Trophoblast cell (in vitro differentiated cells and primary cell): ENCODE results near the gene COX6A2.

Source experiments
- DNase-seq, 2 donors: peaks; one replicate each; pipeline ENCODE4 v3.0.0-alpha.2; 2016
- H2AFZ ChIP-seq: 2 replicates; pipeline ENCODE4 v1.6.1; 2013; ENCODE audit warnings: low read length, moderate library complexity, mild to moderate bottlenecking; ENCODE audit not compliant: insufficient read depth, poor library complexity
- H2AK5ac ChIP-seq: 2 replicates; pipeline ENCODE4 v1.6.1; 2013; ENCODE audit warnings: mild to moderate bottlenecking, low read length
- H2BK120ac ChIP-seq: 2 replicates; pipeline ENCODE4 v1.6.1; 2013; ENCODE audit warnings: low read length, mild to moderate bottlenecking, moderate library complexity; ENCODE audit not compliant: insufficient read depth, poor library complexity
- H2BK12ac ChIP-seq: 2 replicates; pipeline ENCODE4 v1.6.1; 2013; ENCODE audit warnings: mild to moderate bottlenecking, low read length, moderate library complexity
- H2BK5ac ChIP-seq: 2 replicates; pipeline ENCODE4 v1.6.1; 2013; ENCODE audit warnings: low read length, low read depth, moderate library complexity, mild to moderate bottlenecking; ENCODE audit not compliant: poor library complexity
- H3K14ac ChIP-seq: 2 replicates; pipeline ENCODE4 v1.6.1; 2013; ENCODE audit warnings: mild to moderate bottlenecking, low read length
- H3K18ac ChIP-seq: 2 replicates; pipeline ENCODE4 v1.6.1; 2013; ENCODE audit warnings: mild to moderate bottlenecking, low read length
- H3K23ac ChIP-seq: 2 replicates; pipeline ENCODE4 v1.6.1; 2013; ENCODE audit warnings: low read length
- H3K27ac ChIP-seq: 2 replicates; pipeline ENCODE4 v1.5.1; 2013; ENCODE audit warnings: low read depth, mild to moderate bottlenecking, inconsistent platforms, low read length, moderate library complexity
- H3K27me3 ChIP-seq: 2 replicates; pipeline ENCODE4 v1.6.1; 2013; ENCODE audit warnings: inconsistent platforms, mild to moderate bottlenecking, low read length, moderate library complexity; ENCODE audit not compliant: insufficient read depth
- H3K36me3 ChIP-seq, 2 experiments: 1 replicate in 1 of 2; 2 replicates in 1 of 2; pipeline ENCODE4 v1.6.1; 2013; ENCODE audit warnings: low read length in 2 of 2, mild to moderate bottlenecking in 2 of 2, moderate library complexity in 1 of 2; ENCODE audit not compliant: insufficient read depth in 2 of 2, control insufficient read depth in 1 of 2
- H3K4ac ChIP-seq: 2 replicates; pipeline ENCODE4 v1.6.1; 2013; ENCODE audit warnings: low read depth, mild to moderate bottlenecking, low read length, moderate library complexity
- H3K4me1 ChIP-seq, 2 experiments: 1 replicate in 1 of 2; 2 replicates in 1 of 2; pipeline ENCODE4 v1.6.1; 2013; ENCODE audit warnings: low read length in 2 of 2, mild to moderate bottlenecking in 2 of 2, moderate library complexity in 1 of 2; ENCODE audit not compliant: insufficient read depth in 2 of 2, control insufficient read depth in 1 of 2
- H3K4me2 ChIP-seq: 2 replicates; pipeline ENCODE4 v1.6.1; 2013; ENCODE audit warnings: inconsistent platforms, mild to moderate bottlenecking, low read length, moderate library complexity
- H3K4me3 ChIP-seq: 2 replicates; pipeline ENCODE4 v1.5.1; 2013; ENCODE audit warnings: mild to moderate bottlenecking, low read depth, low read length, inconsistent platforms
- H3K79me1 ChIP-seq: one replicate; pipeline ENCODE4 v1.6.1; 2013; ENCODE audit warnings: low read length
- H3K79me2 ChIP-seq: 2 replicates; pipeline ENCODE4 v1.6.1; 2013; ENCODE audit warnings: low read length, mild to moderate bottlenecking; ENCODE audit not compliant: control insufficient read depth, insufficient read depth, poor library complexity
- H3K9ac ChIP-seq: 2 replicates; pipeline ENCODE4 v1.6.1; 2013; ENCODE audit warnings: mild to moderate bottlenecking, low read length
- H3K9me3 ChIP-seq: 2 replicates; pipeline ENCODE4 v1.6.1; 2013; ENCODE audit warnings: low read depth, mild to moderate bottlenecking, control low read depth, inconsistent platforms, low read length; ENCODE audit not compliant: insufficient read depth
- H4K12ac ChIP-seq: 2 replicates; pipeline ENCODE4 v1.6.1; 2013; ENCODE audit warnings: low read depth, mild to moderate bottlenecking, low read length, moderate library complexity
- H4K8ac ChIP-seq: 2 replicates; pipeline ENCODE4 v1.6.1; 2013; ENCODE audit warnings: low read depth, mild to moderate bottlenecking, low read length, moderate library complexity
- H4K91ac ChIP-seq: one replicate; pipeline ENCODE4 v1.6.1; 2013; ENCODE audit warnings: low read depth, mild to moderate bottlenecking, low read length, moderate library complexity
- whole genome bisulfite sequencing: extraction: QIAGEN DNeasy Blood & Tissue Kit; methylation state at CpG from one replicate; pipeline ENCODE4 v1.1.7; 2013; ENCODE audit warnings: missing lambda C conversion rate; ENCODE audit not compliant: insufficient read length, insufficient coverage; ENCODE audit errors: extremely low coverage; 5-methylcytosine and 5-hydroxymethylcytosine counted together

The COX6A2 gene

GRCh38 chr16:31474773-31475738 is 46.9 kb upstream of the COX6A2 start:
- Histone ChIP-seq H3K9me3 (peaks cover 5% of the 10 kb centered on the region), H3K4ac (no peak overlapping the region), H4K91ac (no peak overlapping the region), H3K4me2 (no peak overlapping the region), H2BK5ac (no peak overlapping the region), H3K14ac (no peak overlapping the region), H3K23ac (no peak overlapping the region), H3K9ac (no peak overlapping the region), H3K27ac (no peak overlapping the region), H3K18ac (no peak overlapping the region), H2BK12ac (no peak overlapping the region), H3K27me3 (peaks cover 10% of the 10 kb centered on the region), H4K8ac (no peak overlapping the region), H3K4me1 (peaks cover 17 to 20% of the 10 kb centered on the region in 2 experiments), H2AFZ (no peak overlapping the region), H3K4me3 (no peak overlapping the region), H3K79me1 (peaks cover 17% of the 10 kb centered on the region), H3K79me2 (peaks cover 12% of the 10 kb centered on the region), H4K12ac (no peak overlapping the region), H3K36me3 (peaks cover 20 to 22% of the 10 kb centered on the region in 2 experiments), H2AK5ac (no peak overlapping the region), H2BK120ac (no peak overlapping the region)
- DNase-seq, result no peak
- WGBS, result no CpG with 5 or more reads among the region's 12 CpGs

GRCh38 chr16:31474173-31474714 is 46.1 kb upstream of the COX6A2 start:
- Histone ChIP-seq H4K12ac (no peak overlapping the region), H3K4me3 (peak overlapping the region; percentile 1), H3K9me3 (peaks cover 5% of the 10 kb centered on the region), H3K79me1 (peaks cover 17% of the 10 kb centered on the region), H3K4ac (no peak overlapping the region), H3K4me2 (no peak overlapping the region), H2BK120ac (no peak overlapping the region), H2BK12ac (no peak overlapping the region), H2BK5ac (no peak overlapping the region), H3K27ac (no peak overlapping the region), H3K18ac (no peak overlapping the region), H4K8ac (no peak overlapping the region), H3K23ac (no peak overlapping the region), H3K36me3 (peaks cover 20 to 22% of the 10 kb centered on the region in 2 experiments), H3K14ac (no peak overlapping the region), H3K9ac (no peak overlapping the region), H3K4me1 (peaks cover 17 to 20% of the 10 kb centered on the region in 2 experiments), H2AFZ (no peak overlapping the region), H2AK5ac (no peak overlapping the region), H3K79me2 (peaks cover 12% of the 10 kb centered on the region), H4K91ac (no peak overlapping the region), H3K27me3 (peaks cover 10% of the 10 kb centered on the region)
- DNase-seq, result peak; percentile 32 to 44
- no CpG with 5 or more reads among the region's 12 CpGs for WGBS

- DNase-seq, result no peak
- H3K4me3 ChIP-seq, result no peak overlapping the region
- no peak overlapping the region for H2BK120ac ChIP-seq
- peaks cover 17 to 20% of the 10 kb centered on the region in 2 experiments for H3K4me1 ChIP-seq
- peaks cover 17% of the 10 kb centered on the region for H3K79me1 ChIP-seq
- H4K12ac ChIP-seq, result no peak overlapping the region
- peaks cover 10% of the 10 kb centered on the region for H3K27me3 ChIP-seq
- no peak overlapping the region for H3K18ac ChIP-seq
- no peak overlapping the region for H4K91ac ChIP-seq
- WGBS, result no CpG with 5 or more reads among the region's 17 CpGs
- H3K36me3 ChIP-seq, result peaks cover 20 to 22% of the 10 kb centered on the region in 2 experiments
- no peak overlapping the region for H3K14ac ChIP-seq
- H3K23ac ChIP-seq, result no peak overlapping the region
- H3K27ac ChIP-seq, result no peak overlapping the region
- H3K4ac ChIP-seq, result no peak overlapping the region
- H2AK5ac ChIP-seq, result no peak overlapping the region
- no peak overlapping the region for H2BK12ac ChIP-seq
- peaks cover 12% of the 10 kb centered on the region for H3K79me2 ChIP-seq
- peaks cover 5% of the 10 kb centered on the region for H3K9me3 ChIP-seq
- no peak overlapping the region for H2AFZ ChIP-seq
- no peak overlapping the region for H3K4me2 ChIP-seq
- H2BK5ac ChIP-seq, result no peak overlapping the region
- H4K8ac ChIP-seq, result no peak overlapping the region
- H3K9ac ChIP-seq, result no peak overlapping the region
These were observed 45.3 kb upstream of the COX6A2 start for GRCh38 chr16:31473264-31473984.

DNA sequence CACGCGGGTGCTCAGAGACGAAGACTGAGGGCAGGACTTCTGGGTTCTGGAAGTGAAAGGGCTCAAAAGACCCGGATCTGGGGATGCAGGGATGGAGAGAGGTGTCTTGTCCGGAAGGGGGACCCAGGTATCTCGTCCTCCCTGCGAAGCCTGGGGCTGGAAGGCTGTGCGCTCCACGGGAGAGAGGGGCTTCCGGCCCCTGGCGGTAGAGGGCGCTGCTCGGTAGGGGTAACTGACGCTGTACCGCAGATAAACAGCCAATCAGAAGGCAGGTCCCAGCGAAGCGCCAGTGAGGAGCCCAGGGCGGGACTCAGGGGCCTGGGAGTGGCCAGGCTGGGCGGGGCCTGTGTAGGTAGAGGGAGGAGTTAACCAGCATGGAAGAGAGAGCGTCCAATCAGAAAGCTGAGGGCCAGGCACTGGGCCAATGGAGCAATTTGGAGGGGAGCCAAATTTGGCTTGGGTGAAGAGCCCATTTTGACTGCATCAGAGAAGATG is 44.6 kb upstream of the COX6A2 start:
- Histone ChIP-seq H2BK5ac (no peak overlapping the region), H2BK120ac (peak overlapping the region; percentile 48), H3K18ac (peak overlapping the region; percentile 66), H3K4me3 (peak overlapping the region; percentile 75), H3K79me2 (peaks cover 12% of the 10 kb centered on the region), H3K36me3 (peaks cover 19% of the 10 kb centered on the region in 2 experiments), H3K27ac (no peak overlapping the region), H3K4me1 (peaks cover 17 to 19% of the 10 kb centered on the region in 2 experiments), H2AFZ (peak overlapping the region; percentile 68), H4K8ac (peak overlapping the region; percentile 87), H2BK12ac (no peak overlapping the region), H4K91ac (peak overlapping the region; percentile 82), H3K4me2 (peak overlapping the region; percentile 59), H3K27me3 (peaks cover 10% of the 10 kb centered on the region), H3K79me1 (peaks cover 17% of the 10 kb centered on the region), H3K14ac (peak overlapping the region; percentile 61), H3K23ac (no peak overlapping the region), H2AK5ac (peak overlapping the region; percentile 9), H4K12ac (peak overlapping the region; percentile 28), H3K4ac (no peak overlapping the region), H3K9ac (no peak overlapping the region), H3K9me3 (peaks cover 5% of the 10 kb centered on the region)
- WGBS, result no CpG with 5 or more reads among the region's 20 CpGs
- peak; percentile 33 to 38 for DNase-seq
